HepG2 (cell line): ENCODE data around the gene USH2A. TPM values are rescaled to one million over a fixed set of nuclear protein-coding genes. Genes with fewer than 3 reads are reported as not detected.

ENCODE experiments used
- ATAC-seq: fragments of 200-7000 bp; cut with Tn5 transposase; 3 replicates; pipeline ENCODE4 v1.9.1; 2020; ENCODE audit warnings: mild to moderate bottlenecking, moderate library complexity
- BruUV-seq: library from RNA; stranded (reverse); fragments of 400-500 nt; replicated peaks from 2 replicates; lab custom pipeline; 2021; lab: Mats Ljungman, UMichigan
- CTCF ChIA-PET: fragments of 300-600 bp; formaldehyde crosslinking; extraction: SDS; loops from one replicate; lab custom pipeline; 2021; ENCODE audit warnings: low total read pairs, inconsistent platforms, low intra/inter-chr PET ratio; lab: Yijun Ruan, JAX
- POLR2A ChIA-PET: fragments of 350-600 bp; sonication (Branson Sonifier 250); formaldehyde crosslinking; loops from one replicate; lab custom pipeline; 2020; ENCODE audit warnings: antibody characterized with exemption, inconsistent platforms; lab: Yijun Ruan, JAX
- DNase-seq: peaks from one replicate; pipeline ENCODE4 v3.0.0-alpha.2; 2015; ENCODE audit warnings: low spot score
- FAIRE-seq: peaks from 3 replicates; lab custom pipeline; 2011; peaks lifted over from hg19 to GRCh38; lab: Jason Lieb, UNC
- H2AFZ ChIP-seq: one replicate; pipeline ENCODE4 v1.6.1; 2011; ENCODE audit warnings: low read length, inconsistent platforms
- H3K27ac ChIP-seq: fragments of 300-600 bp; 3 replicates; pipeline ENCODE4 v1.8.0; 2011; ENCODE audit warnings: mixed run types, mild to moderate bottlenecking, mixed read lengths, low read length, inconsistent platforms; ENCODE audit not compliant: insufficient read depth; ENCODE audit errors: extremely low read length
- H3K27me3 ChIP-seq, 2 experiments: fragments of 200-600 bp in 1 of 2; 2 replicates in 1 of 2; 3 replicates in 1 of 2; pipeline versions ENCODE4 v1.6.0 to v1.8.0; 2011; ENCODE audit warnings: low read length in 2 of 2, mild to moderate bottlenecking in 2 of 2, moderate library complexity in 2 of 2, inconsistent platforms in 1 of 2; ENCODE audit not compliant: insufficient read depth in 2 of 2, control insufficient read depth in 1 of 2
- H3K36me3 ChIP-seq, 2 experiments: fragments of 200-600 bp in 1 of 2; replicated peaks in 1 of 2; 2 replicates in 1 of 2; 3 replicates in 1 of 2; pipeline versions ENCODE4 v1.5.1 to v1.8.0; 2011; ENCODE audit warnings: low read length in 2 of 2, inconsistent platforms in 1 of 2; ENCODE audit not compliant: insufficient read depth in 2 of 2, control insufficient read depth in 1 of 2
- H3K4me1 ChIP-seq: 2 replicates; pipeline ENCODE4 v1.5.1; 2012; ENCODE audit warnings: low read length, inconsistent platforms; ENCODE audit not compliant: insufficient read depth
- H3K4me2 ChIP-seq: 2 replicates; pipeline ENCODE4 v1.6.0; 2011; ENCODE audit warnings: low read depth, low read length, inconsistent platforms
- H3K4me3 ChIP-seq, 3 experiments: fragments of 200-600 bp in 1 of 3; sonication (generic), shearing (Covaris generic) in 1 of 3; replicated peaks in 1 of 3; 2 replicates each; pipeline ENCODE4 v1.5.1; 2011 to 2016; ENCODE audit warnings: low read length in 3 of 3, inconsistent platforms in 2 of 3, low read depth in 2 of 3, mild to moderate bottlenecking in 2 of 3, control low read depth in 1 of 3, mixed read lengths in 1 of 3; ENCODE audit not compliant: insufficient read depth in 1 of 3
- H3K79me2 ChIP-seq: one replicate; pipeline ENCODE4 v1.6.1; 2011; ENCODE audit warnings: low read length, inconsistent platforms; ENCODE audit not compliant: insufficient read depth
- H3K9ac ChIP-seq: 2 replicates; pipeline ENCODE4 v1.6.0; 2011; ENCODE audit warnings: mild to moderate bottlenecking, low read depth, low read length, inconsistent platforms; ENCODE audit not compliant: insufficient read depth
- H3K9me3 ChIP-seq: 2 replicates; pipeline ENCODE4 v1.5.1; 2012; ENCODE audit warnings: mild to moderate bottlenecking, low read length
- H4K20me1 ChIP-seq: 2 replicates; pipeline ENCODE4 v1.6.0; 2011; ENCODE audit warnings: inconsistent platforms, mild to moderate bottlenecking, low read length, moderate library complexity; ENCODE audit not compliant: insufficient read depth
- FOXK2 ChIP-seq: fragments of 450-650 bp; IDR thresholded peaks from 2 replicates; pipeline ENCODE4 v1.6.1; 2016
- GLI4 ChIP-seq: sonication (generic); formaldehyde crosslinking; IDR thresholded peaks from 2 replicates; pipeline ENCODE4 v1.5.1; 2020; ENCODE audit warnings: missing genetic modification reagents, mild to moderate bottlenecking, moderate library complexity, borderline replicate concordance
- NFYC ChIP-seq: IDR thresholded peaks from 2 replicates; pipeline ENCODE4 v1.6.1; 2016; ENCODE audit warnings: missing genetic modification reagents, missing compliant biosample characterization
- SALL2 ChIP-seq: sonication (generic); formaldehyde crosslinking; IDR thresholded peaks from 2 replicates; pipeline ENCODE4 v1.8.1; 2023; ENCODE audit warnings: mild to moderate bottlenecking, missing genetic modification reagents, inconsistent platforms
- SIX1 ChIP-seq: sonication (generic); formaldehyde crosslinking; IDR thresholded peaks from 2 replicates; pipeline ENCODE4 v1.4.0; 2020; ENCODE audit warnings: missing genetic modification reagents, borderline replicate concordance
- TRAFD1 ChIP-seq: sonication (generic); formaldehyde crosslinking; IDR thresholded peaks from 2 replicates; pipeline ENCODE4 v1.5.1; 2020; ENCODE audit warnings: missing genetic modification reagents, mild to moderate bottlenecking, borderline replicate concordance
- ZNF232 ChIP-seq: sonication (generic); formaldehyde crosslinking; IDR thresholded peaks from 2 replicates; pipeline ENCODE4 v1.4.0; 2020; ENCODE audit warnings: missing genetic modification reagents, borderline replicate concordance
- ZNF281 ChIP-seq: sonication (generic); formaldehyde crosslinking; IDR thresholded peaks from 2 replicates; pipeline ENCODE4 v1.4.0; 2020; ENCODE audit warnings: missing genetic modification reagents, borderline replicate concordance
- ZNF841 ChIP-seq: sonication (generic); formaldehyde crosslinking; IDR thresholded peaks from 2 replicates; pipeline ENCODE4 v1.8.1; 2023; ENCODE audit warnings: missing genetic modification reagents, borderline replicate concordance
- ZSCAN12 ChIP-seq: sonication (generic); formaldehyde crosslinking; IDR thresholded peaks from 2 replicates; pipeline ENCODE4 v1.9.0; 2021; ENCODE audit warnings: mild to moderate bottlenecking, missing genetic modification reagents
- WGBS: methylation state at CpG from one replicate; pipeline ENCODE4 v1.1.6; 2017; ENCODE audit warnings: low lambda C conversion rate; 5-methylcytosine and 5-hydroxymethylcytosine counted together
- in situ Hi-C: cut with HindIII; loops from 2 replicates; pipeline ENCODE4 v1.10.0; 2017; ENCODE audit warnings: low pct_unique_long_range_greater_than_20kb; ENCODE audit not compliant: extremely low pct_ligation_motif_present
- intact Hi-C: fragments of 100-400 bp; cut with micrococcal nuclease; formaldehyde crosslinking; loops from one replicate; pipeline ENCODE4 v1.10.0; 2022; ENCODE audit not compliant: unreplicated experiment
- polyA plus RNA-seq, 8 experiments: library from polyadenylated mRNA; depleted of rRNA in 3 of 8; stranded (reverse) in 7 of 8; unstranded in 1 of 8; fragments of >200 nt; fragmentation: Illumina TruSeq in 4 of 8; extraction: Trizol in 4 of 8; gene quantifications; 2 replicates each; pipeline versions ENCODE4 v1.2.1 to v1.2.3, GENCODE V29; 2011 to 2016; ENCODE audit warnings: low read depth in 4 of 8, missing spikeins in 1 of 8, mixed read lengths in 1 of 8; ENCODE audit not compliant: insufficient read depth in 1 of 8
- total RNA-seq, 5 experiments: library from RNA; depleted of rRNA; stranded (reverse); fragments of >200 nt; fragmentation: Illumina TruSeq; extraction: Trizol; gene quantifications; 2 replicates each; pipeline ENCODE4 v1.2.3, GENCODE V29; 2016; ENCODE audit warnings: low read depth in 1 of 5
- TF ChIP-seq, protein P1 (sequence below): sonication (generic); formaldehyde crosslinking; IDR thresholded peaks from 2 replicates; pipeline ENCODE4 v1.4.0; 2020; ENCODE audit warnings: missing genetic modification reagents, mild to moderate bottlenecking, borderline replicate concordance
- TF ChIP-seq, protein P2 (sequence below): sonication (generic); formaldehyde crosslinking; IDR thresholded peaks from 2 replicates; pipeline ENCODE4 v1.5.1; 2020; ENCODE audit warnings: missing genetic modification reagents, mild to moderate bottlenecking, borderline replicate concordance

The USH2A gene
- total and polyA plus RNA-seq, 2 of the 13 experiments (the other 11 are each of a cell fraction or from before 2014, with no cell fraction given) = 0.02 TPM; not detected in 1

DNA sequence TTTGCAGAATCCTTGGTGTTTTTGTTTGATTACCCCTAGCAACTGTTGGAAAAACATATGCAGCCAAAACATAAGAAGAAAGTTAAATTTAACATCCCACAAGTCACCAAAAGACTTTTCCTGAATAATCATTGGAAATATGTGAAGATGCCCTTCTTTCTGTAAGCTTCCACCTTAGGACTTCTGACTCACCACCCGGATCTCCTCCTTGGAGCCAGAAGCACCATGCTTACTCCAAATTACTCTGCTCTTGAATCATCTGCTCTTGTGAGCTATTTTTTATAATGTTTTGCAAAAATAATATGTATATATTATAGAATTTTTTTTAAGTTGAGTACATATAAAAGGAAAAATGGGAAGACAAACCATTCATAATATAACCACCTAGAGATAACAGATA, 464.4 kb downstream of the USH2A start:
- Histone ChIP-seq H3K27me3 (no peaks in the 10 kb centered on the region), H3K9me3 (no peaks in the 10 kb centered on the region), H3K36me3 (no peaks in the 10 kb centered on the region), H3K4me2 (no peak overlapping the region), H3K4me3 (no peak overlapping the region), H3K9ac (no peak overlapping the region), H4K20me1 (no peaks in the 10 kb centered on the region), H2AFZ (no peak overlapping the region), H3K4me1 (no peaks in the 10 kb centered on the region), H3K79me2 (no peaks in the 10 kb centered on the region), H3K27ac (no peak overlapping the region)
- BruUV-seq = no TSS peak
- ATAC-seq (no peak), DNase-seq (no peak), FAIRE-seq (no peak)
- intact Hi-C loops = no loop called here
- ChIA-PET CTCF (no interaction called here), POLR2A (no interaction called here)
- in situ Hi-C loops = no loop called here
- WGBS = 0% methylated on average over 1 of the region's 1 CpG
- TF ChIP-seq NFYC (no peak), ZNF841 (no peak), FOXK2 (no peak), SALL2 (CRISPR knock-in tag) (no peak), ZNF281 (CRISPR knock-in tag) (no peak), SIX1 (CRISPR knock-in tag) (no peak), GLI4 (CRISPR knock-in tag) (no peak), ZNF232 (CRISPR knock-in tag) (no peak), TRAFD1 (CRISPR knock-in tag) (no peak), ZSCAN12 (CRISPR knock-in tag) (no peak)
- TF ChIP-seq, protein P1, sequence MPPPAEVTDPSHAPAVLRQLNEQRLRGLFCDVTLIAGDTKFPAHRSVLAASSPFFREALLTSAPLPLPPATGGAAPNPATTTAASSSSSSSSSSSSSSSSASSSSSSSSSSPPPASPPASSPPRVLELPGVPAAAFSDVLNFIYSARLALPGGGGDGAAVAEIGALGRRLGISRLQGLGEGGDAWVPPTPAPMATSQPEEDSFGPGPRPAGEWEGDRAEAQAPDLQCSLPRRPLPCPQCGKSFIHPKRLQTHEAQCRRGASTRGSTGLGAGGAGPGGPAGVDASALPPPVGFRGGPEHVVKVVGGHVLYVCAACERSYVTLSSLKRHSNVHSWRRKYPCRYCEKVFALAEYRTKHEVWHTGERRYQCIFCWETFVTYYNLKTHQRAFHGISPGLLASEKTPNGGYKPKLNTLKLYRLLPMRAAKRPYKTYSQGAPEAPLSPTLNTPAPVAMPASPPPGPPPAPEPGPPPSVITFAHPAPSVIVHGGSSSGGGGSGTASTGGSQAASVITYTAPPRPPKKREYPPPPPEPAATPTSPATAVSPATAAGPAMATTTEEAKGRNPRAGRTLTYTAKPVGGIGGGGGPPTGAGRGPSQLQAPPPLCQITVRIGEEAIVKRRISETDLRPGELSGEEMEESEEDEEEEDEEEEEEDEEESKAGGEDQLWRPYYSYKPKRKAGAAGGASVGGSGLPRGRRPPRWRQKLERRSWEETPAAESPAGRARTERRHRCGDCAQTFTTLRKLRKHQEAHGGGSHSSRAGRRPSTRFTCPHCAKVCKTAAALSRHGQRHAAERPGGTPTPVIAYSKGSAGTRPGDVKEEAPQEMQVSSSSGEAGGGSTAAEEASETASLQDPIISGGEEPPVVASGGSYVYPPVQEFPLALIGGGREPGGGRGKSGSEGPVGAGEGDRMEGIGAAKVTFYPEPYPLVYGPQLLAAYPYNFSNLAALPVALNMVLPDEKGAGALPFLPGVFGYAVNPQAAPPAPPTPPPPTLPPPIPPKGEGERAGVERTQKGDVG (CRISPR knock-in tag) = no peak
- TF ChIP-seq, protein P2, sequence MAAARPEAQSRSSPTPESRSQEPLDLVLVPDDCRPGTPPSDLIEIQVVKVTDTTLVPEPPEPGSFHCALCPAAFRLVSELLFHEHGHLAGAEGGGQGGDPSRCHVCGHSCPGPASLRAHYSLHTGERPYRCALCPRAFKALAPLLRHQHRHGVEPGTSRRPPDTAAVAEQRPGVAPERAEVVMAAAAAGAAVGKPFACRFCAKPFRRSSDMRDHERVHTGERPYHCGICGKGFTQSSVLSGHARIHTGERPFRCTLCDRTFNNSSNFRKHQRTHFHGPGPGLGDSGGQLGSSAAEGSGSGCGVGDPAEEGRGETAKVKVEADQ = no peak
